Globus pallidus (tissue), 1 donor: ENCODE results near the gene TMEM9.

Source experiments
- DNase-seq: peaks from one replicate; pipeline ENCODE4 v3.0.0-alpha.2; 2015; ENCODE audit warnings: low spot score

TMEM9 gene

GRCh38 chr1:201105688-201106087 is 48.6 kb downstream of the TMEM9 start:
- no peak for DNase-seq

- DNase-seq, result no peak
These were observed 50.1 kb downstream of the TMEM9 start for GRCh38 chr1:201104141-201104540.

GRCh38 chr1:201103666-201104065 is 50.6 kb downstream of the TMEM9 start:
- no peak for DNase-seq

- no peak for DNase-seq
These were observed 53.9 kb downstream of the TMEM9 start for GRCh38 chr1:201100169-201100930.

- no peak for DNase-seq
These were observed 55.1 kb downstream of the TMEM9 start for GRCh38 chr1:201098992-201099677.

GRCh38 chr1:201096977-201097856 is 57.1 kb downstream of the TMEM9 start:
- no peak for DNase-seq

GRCh38 chr1:201096041-201096461 is 58.2 kb downstream of the TMEM9 start:
- no peak for DNase-seq

GRCh38 chr1:201095581-201095980 is 58.7 kb downstream of the TMEM9 start:
- peak; percentile 40 for DNase-seq

GRCh38 chr1:201094832-201095231 is 59.4 kb downstream of the TMEM9 start:
- no peak for DNase-seq

GRCh38 chr1:201093962-201094361 is 60.3 kb downstream of the TMEM9 start:
- no peak for DNase-seq

- DNase-seq, result no peak
These were observed 60.7 kb downstream of the TMEM9 start for GRCh38 chr1:201093561-201093960.

GRCh38 chr1:201092738-201093137 is 61.5 kb downstream of the TMEM9 start:
- DNase-seq, result no peak

GRCh38 chr1:201091256-201091655 is 63.0 kb downstream of the TMEM9 start:
- DNase-seq, result no peak

- no peak for DNase-seq
These were observed 63.7 kb downstream of the TMEM9 start for GRCh38 chr1:201090541-201090940.

- no peak for DNase-seq
These were observed 64.7 kb downstream of the TMEM9 start for GRCh38 chr1:201089596-201089995.

- DNase-seq, result no peak
These were observed 65.3 kb downstream of the TMEM9 start for GRCh38 chr1:201088901-201089525.

- DNase-seq, result no peak
These were observed 65.9 kb downstream of the TMEM9 start for GRCh38 chr1:201088395-201088794.

GRCh38 chr1:201085902-201086735 is 68.2 kb downstream of the TMEM9 start:
- peak; percentile 49 for DNase-seq
